Neural progenitor cell (in vitro differentiated cells): Measurements from ENCODE around the gene CRTC1.

Source experiments
- EZH2 ChIP-seq: fragments of 200-600 bp; sonication (generic); IDR thresholded peaks from 2 replicates; pipeline ENCODE4 v1.6.1; 2017; ENCODE audit warnings: antibody characterized with exemption, mild to moderate bottlenecking, moderate library complexity
- EZH2phosphoT487 ChIP-seq: fragments of 200-600 bp; sonication (generic); IDR thresholded peaks from 2 replicates; pipeline ENCODE4 v1.6.1; 2017; ENCODE audit warnings: antibody characterized with exemption
- TF ChIP-seq, protein P1 (sequence below): fragments of 200-600 bp; sonication (generic); IDR thresholded peaks from 2 replicates; pipeline ENCODE4 v1.5.1; 2017; ENCODE audit warnings: antibody characterized with exemption, mild to moderate bottlenecking

- TF ChIP-seq, protein P1, sequence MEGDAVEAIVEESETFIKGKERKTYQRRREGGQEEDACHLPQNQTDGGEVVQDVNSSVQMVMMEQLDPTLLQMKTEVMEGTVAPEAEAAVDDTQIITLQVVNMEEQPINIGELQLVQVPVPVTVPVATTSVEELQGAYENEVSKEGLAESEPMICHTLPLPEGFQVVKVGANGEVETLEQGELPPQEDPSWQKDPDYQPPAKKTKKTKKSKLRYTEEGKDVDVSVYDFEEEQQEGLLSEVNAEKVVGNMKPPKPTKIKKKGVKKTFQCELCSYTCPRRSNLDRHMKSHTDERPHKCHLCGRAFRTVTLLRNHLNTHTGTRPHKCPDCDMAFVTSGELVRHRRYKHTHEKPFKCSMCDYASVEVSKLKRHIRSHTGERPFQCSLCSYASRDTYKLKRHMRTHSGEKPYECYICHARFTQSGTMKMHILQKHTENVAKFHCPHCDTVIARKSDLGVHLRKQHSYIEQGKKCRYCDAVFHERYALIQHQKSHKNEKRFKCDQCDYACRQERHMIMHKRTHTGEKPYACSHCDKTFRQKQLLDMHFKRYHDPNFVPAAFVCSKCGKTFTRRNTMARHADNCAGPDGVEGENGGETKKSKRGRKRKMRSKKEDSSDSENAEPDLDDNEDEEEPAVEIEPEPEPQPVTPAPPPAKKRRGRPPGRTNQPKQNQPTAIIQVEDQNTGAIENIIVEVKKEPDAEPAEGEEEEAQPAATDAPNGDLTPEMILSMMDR = no peak
- TF ChIP-seq EZH2phosphoT487 (no peak), EZH2 (no peak)
These were observed 19.4 kb upstream of the CRTC1 start for GRCh38 chr19:18663940-18664530.
